ENCODE results near the gene CRYBA4. TPM values are rescaled to one million over a fixed set of nuclear protein-coding genes. Genes with fewer than 3 reads are reported as not detected.

The CRYBA4 gene
- total RNA-seq, 4 donors from 2014 or later, result not detected

- WGBS, result 89% methylated on average over 8 of the region's 8 CpGs
- Histone ChIP-seq H3K4me3 (no peak overlapping the region), H3K27ac (no peak overlapping the region), H3K4me1 (peaks cover 13% of the 10 kb centered on the region), H3K9me3 (no peaks in the 10 kb centered on the region), H3K36me3 (no peaks in the 10 kb centered on the region), H3K27me3 (peaks cover 5% of the 10 kb centered on the region)
- DNase-seq (ENCODE audit: low spot score in 2 of 2), result no peak
- TF ChIP-seq POLR2A (IDR thresholded peaks at IDR 0.05) (no peak), EP300 (IDR thresholded peaks at IDR 0.05) (no peak), CTCF (IDR thresholded peaks at IDR 0.05) (no peak), POLR2AphosphoS5 (IDR thresholded peaks at IDR 0.05) (no peak)
These were observed 3.3 kb upstream of the CRYBA4 start for GRCh38 chr22:26618455-26618854.

GRCh38 chr22:26619510-26619909 lies 2.3 kb upstream of the CRYBA4 start:
- no peak overlapping the region for H3K27ac ChIP-seq
- H3K9me3 ChIP-seq, result no peaks in the 10 kb centered on the region
- H3K27me3 ChIP-seq, result peaks cover under 1% of the 10 kb centered on the region
- 25% methylated on average over 3 of the region's 6 CpGs for WGBS
- H3K36me3 ChIP-seq, result no peaks in the 10 kb centered on the region
- no peak overlapping the region for H3K4me3 ChIP-seq
- no peak for DNase-seq (ENCODE audit: low spot score in 2 of 2)
- TF ChIP-seq POLR2AphosphoS5 (IDR thresholded peaks at IDR 0.05), result no peak
- no peak for TF ChIP-seq EP300 (IDR thresholded peaks at IDR 0.05)
- no peak for TF ChIP-seq POLR2A (IDR thresholded peaks at IDR 0.05)
- peaks cover 6% of the 10 kb centered on the region for H3K4me1 ChIP-seq

- Histone ChIP-seq H3K36me3 (no peaks in the 10 kb centered on the region), H3K9me3 (no peaks in the 10 kb centered on the region), H3K4me1 (peaks cover 6% of the 10 kb centered on the region), H3K27ac (no peak overlapping the region), H3K4me3 (no peak overlapping the region), H3K27me3 (no peaks in the 10 kb centered on the region)
- TF ChIP-seq POLR2A (IDR thresholded peaks at IDR 0.05) (no peak), POLR2AphosphoS5 (IDR thresholded peaks at IDR 0.05) (no peak)
- no peak for DNase-seq (ENCODE audit: low spot score in 2 of 2)
- WGBS, result 66% methylated on average over 2 of the region's 2 CpGs
These were observed 1.6 kb upstream of the CRYBA4 start for GRCh38 chr22:26620197-26620596.

GRCh38 chr22:26623984-26624383 lies 2.2 kb downstream of the CRYBA4 start:
- H3K27me3 ChIP-seq, result no peaks in the 10 kb centered on the region
- H3K27ac ChIP-seq, result no peak overlapping the region
- no peak for DNase-seq (ENCODE audit: low spot score in 2 of 2)
- 97% methylated on average over 1 of the region's 1 CpG for WGBS
- TF ChIP-seq EP300 (IDR thresholded peaks at IDR 0.05) (no peak), POLR2AphosphoS5 (IDR thresholded peaks at IDR 0.05) (no peak), POLR2A (IDR thresholded peaks at IDR 0.05) (no peak), CTCF (IDR thresholded peaks at IDR 0.05) (no peak)
- H3K9me3 ChIP-seq, result no peaks in the 10 kb centered on the region
- peaks cover 4% of the 10 kb centered on the region for H3K4me1 ChIP-seq
- no peak overlapping the region for H3K4me3 ChIP-seq
- no peaks in the 10 kb centered on the region for H3K36me3 ChIP-seq

GRCh38 chr22:26624803-26625202 lies 3.0 kb downstream of the CRYBA4 start:
- no peaks in the 10 kb centered on the region for H3K36me3 ChIP-seq
- H3K9me3 ChIP-seq, result no peaks in the 10 kb centered on the region
- DNase-seq (ENCODE audit: low spot score in 2 of 2), result no peak
- no peaks in the 10 kb centered on the region for H3K4me1 ChIP-seq
- no peaks in the 10 kb centered on the region for H3K27me3 ChIP-seq
- H3K4me3 ChIP-seq, result no peak overlapping the region
- 88% methylated on average over 12 of the region's 12 CpGs for WGBS
- TF ChIP-seq POLR2A (IDR thresholded peaks at IDR 0.05) (no peak), POLR2AphosphoS5 (IDR thresholded peaks at IDR 0.05) (no peak), EP300 (IDR thresholded peaks at IDR 0.05) (no peak), CTCF (IDR thresholded peaks at IDR 0.05) (no peak)
- H3K27ac ChIP-seq, result no peak overlapping the region

DNA sequence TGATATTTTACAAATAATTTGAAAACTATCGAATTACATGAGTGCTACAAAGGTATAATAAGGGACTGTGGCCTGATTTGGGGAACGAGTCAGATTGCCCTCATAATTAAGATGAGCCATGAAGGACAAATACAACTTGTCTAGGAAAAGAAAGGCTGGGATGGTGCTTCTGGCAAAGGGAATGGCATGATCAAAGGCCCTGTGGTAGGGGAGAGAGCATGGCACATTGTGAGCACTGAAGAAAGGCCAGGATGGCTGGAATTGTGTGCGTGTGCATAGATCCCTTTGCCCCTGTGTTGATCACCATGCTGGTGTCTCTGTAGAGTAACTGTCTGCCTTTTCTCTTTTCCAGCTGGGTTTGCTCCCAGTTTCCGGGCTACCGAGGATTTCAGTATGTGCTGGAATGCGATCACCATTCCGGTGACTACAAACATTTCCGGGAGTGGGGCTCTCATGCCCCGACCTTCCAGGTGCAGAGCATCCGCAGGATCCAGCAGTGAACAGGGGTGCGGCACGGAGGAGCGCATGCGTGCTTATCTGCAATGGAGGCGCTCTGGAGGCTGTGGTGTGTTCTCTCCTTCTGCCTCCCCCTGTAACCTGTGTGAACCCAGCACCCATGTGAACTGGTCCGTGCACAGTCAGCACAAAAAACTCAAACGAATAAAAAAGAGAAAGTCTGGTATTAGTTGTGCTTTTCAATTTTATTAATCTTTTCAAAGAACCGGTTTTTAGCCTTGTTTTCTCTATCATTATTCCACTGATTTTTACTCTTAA lies 8.4 kb downstream of the CRYBA4 start:
- Histone ChIP-seq H3K9me3 (no peaks in the 10 kb centered on the region), H3K27ac (no peak overlapping the region), H3K36me3 (no peaks in the 10 kb centered on the region), H3K4me1 (no peaks in the 10 kb centered on the region), H3K4me3 (no peak overlapping the region), H3K27me3 (peaks cover 3% of the 10 kb centered on the region)
- TF ChIP-seq POLR2A (IDR thresholded peaks at IDR 0.05) (no peak), EP300 (IDR thresholded peaks at IDR 0.05) (no peak), POLR2AphosphoS5 (IDR thresholded peaks at IDR 0.05) (no peak), CTCF (IDR thresholded peaks at IDR 0.05) (no peak)
- 92% methylated on average over 18 of the region's 18 CpGs for WGBS
- no peak for DNase-seq (ENCODE audit: low spot score in 2 of 2)
